H9 (cell line): ENCODE data around the gene ICE2. TPM values are rescaled to one million over a fixed set of nuclear protein-coding genes. Genes with fewer than 3 reads are reported as not detected.

Experiments used
- DNase-seq: peaks from one replicate; pipeline ENCODE4 v3.0.0-alpha.2; 2017
- H2AFZ ChIP-seq: one replicate; pipeline ENCODE4 v1.6.1; 2013; ENCODE audit warnings: mild to moderate bottlenecking, low read length, control low read depth, moderate library complexity
- H2AK5ac ChIP-seq: 2 replicates; pipeline ENCODE4 v1.6.1; 2013; ENCODE audit warnings: low read length, control low read depth, mixed read lengths; ENCODE audit not compliant: insufficient read length
- H2BK120ac ChIP-seq: one replicate; pipeline ENCODE4 v1.6.1; 2013; ENCODE audit warnings: low read depth, mild to moderate bottlenecking, low read length, control low read depth, inconsistent platforms; ENCODE audit not compliant: poor library complexity, severe bottlenecking
- H2BK12ac ChIP-seq: 2 replicates; pipeline ENCODE4 v1.6.1; 2013; ENCODE audit warnings: low read length, control low read depth, mixed read lengths, low read depth; ENCODE audit not compliant: insufficient read length
- H2BK15ac ChIP-seq: 2 replicates; pipeline ENCODE4 v1.6.1; 2013; ENCODE audit warnings: low read depth, low read length, control low read depth
- H2BK20ac ChIP-seq: one replicate; pipeline ENCODE4 v1.6.1; 2013; ENCODE audit warnings: low read depth, mild to moderate bottlenecking, low read length, control low read depth, inconsistent platforms; ENCODE audit not compliant: poor library complexity, severe bottlenecking
- H2BK5ac ChIP-seq: 2 replicates; pipeline ENCODE4 v1.6.1; 2013; ENCODE audit warnings: low read length, control low read depth, mixed read lengths; ENCODE audit not compliant: insufficient read length
- H3K14ac ChIP-seq: 2 replicates; pipeline ENCODE4 v1.6.1; 2013; ENCODE audit warnings: low read length, control low read depth; ENCODE audit not compliant: insufficient read depth
- H3K18ac ChIP-seq: 2 replicates; pipeline ENCODE4 v1.6.1; 2013; ENCODE audit warnings: low read depth, mild to moderate bottlenecking, mixed read lengths, low read length, control low read depth; ENCODE audit not compliant: insufficient read length
- H3K23ac ChIP-seq: 2 replicates; pipeline ENCODE4 v1.6.1; 2013; ENCODE audit warnings: low read length, control low read depth, mixed read lengths, low read depth; ENCODE audit not compliant: insufficient read length
- H3K23me2 ChIP-seq: 2 replicates; pipeline ENCODE4 v1.6.1; 2013; ENCODE audit warnings: low read depth, mild to moderate bottlenecking, mixed read lengths, low read length, control low read depth; ENCODE audit not compliant: insufficient read length, poor library complexity, severe bottlenecking
- H3K27ac ChIP-seq: 2 replicates; pipeline ENCODE4 v1.5.1; 2013; ENCODE audit warnings: low read length, control low read depth, mixed read lengths, low read depth; ENCODE audit not compliant: insufficient read length
- H3K27me3 ChIP-seq: 2 replicates; pipeline ENCODE4 v1.6.1; 2013; ENCODE audit warnings: low read length, control low read depth, inconsistent platforms; ENCODE audit not compliant: insufficient read depth
- H3K4ac ChIP-seq: 2 replicates; pipeline ENCODE4 v1.6.1; 2013; ENCODE audit warnings: low read depth, mild to moderate bottlenecking, control low read depth, inconsistent platforms, low read length, moderate library complexity
- H3K4me1 ChIP-seq: 2 replicates; pipeline ENCODE4 v1.6.1; 2013; ENCODE audit warnings: low read length, control low read depth, inconsistent platforms; ENCODE audit not compliant: insufficient read depth
- H3K4me2 ChIP-seq: 2 replicates; pipeline ENCODE4 v1.6.1; 2013; ENCODE audit warnings: low read length, control low read depth, mixed read lengths; ENCODE audit not compliant: insufficient read length, insufficient read depth
- H3K56ac ChIP-seq: 2 replicates; pipeline ENCODE4 v1.6.1; 2013; ENCODE audit warnings: low read depth, mild to moderate bottlenecking, mixed read lengths, low read length, control low read depth; ENCODE audit not compliant: insufficient read length
- H3K79me1 ChIP-seq: 2 replicates; pipeline ENCODE4 v1.6.1; 2013; ENCODE audit warnings: low read depth, mild to moderate bottlenecking, moderate library complexity, low read length, control low read depth, inconsistent platforms; ENCODE audit not compliant: insufficient read depth, poor library complexity, severe bottlenecking
- H3K79me2 ChIP-seq: 2 replicates; pipeline ENCODE4 v1.6.1; 2013; ENCODE audit warnings: low read length, control low read depth, inconsistent platforms; ENCODE audit not compliant: insufficient read depth
- H3K9ac ChIP-seq: 2 replicates; pipeline ENCODE4 v1.6.1; 2013; ENCODE audit warnings: low read length, control low read depth, mixed read lengths; ENCODE audit not compliant: insufficient read length; ENCODE audit errors: extremely low read depth
- H3K9me3 ChIP-seq: one replicate; pipeline ENCODE4 v1.6.1; 2013; ENCODE audit warnings: low read depth, low read length, inconsistent platforms; ENCODE audit not compliant: control insufficient read depth
- H3T11ph ChIP-seq: one replicate; pipeline ENCODE4 v1.6.1; 2013; ENCODE audit warnings: mild to moderate bottlenecking, low read length, control low read depth, inconsistent platforms
- H4K20me1 ChIP-seq: one replicate; pipeline ENCODE4 v1.6.1; 2013; ENCODE audit not compliant: control insufficient read depth, insufficient read length, insufficient read depth
- H4K5ac ChIP-seq: 2 replicates; pipeline ENCODE4 v1.6.1; 2013; ENCODE audit warnings: low read depth, mild to moderate bottlenecking, mixed read lengths, low read length, control low read depth; ENCODE audit not compliant: insufficient read length
- H4K8ac ChIP-seq: replicated peaks from 2 replicates; pipeline ENCODE4 v1.6.1; 2013; ENCODE audit warnings: low read length, control low read depth, mixed read lengths, low read depth; ENCODE audit not compliant: insufficient read length
- H4K91ac ChIP-seq: 2 replicates; pipeline ENCODE4 v1.6.1; 2013; ENCODE audit warnings: low read depth, mild to moderate bottlenecking, moderate library complexity, mixed read lengths, low read length, control low read depth; ENCODE audit not compliant: insufficient read length
- H3K27ac Mint-ChIP-seq, 3 experiments: 2 replicates in 2 of 3; 3 replicates in 1 of 3; pipeline ENCODE4 v1.8.0; 2020 to 2021; ENCODE audit warnings: mixed read lengths in 3 of 3, mild to moderate bottlenecking in 1 of 3, moderate library complexity in 1 of 3
- H3K27me3 Mint-ChIP-seq: 2 replicates; pipeline ENCODE4 v1.8.0; 2021; ENCODE audit warnings: low read depth, mild to moderate bottlenecking, moderate library complexity, mixed read lengths
- H3K36me3 Mint-ChIP-seq, 3 experiments: 2 replicates in 2 of 3; 3 replicates in 1 of 3; pipeline ENCODE4 v1.8.0; 2020 to 2021; ENCODE audit warnings: low read depth in 3 of 3, mixed read lengths in 3 of 3; ENCODE audit not compliant: insufficient read depth in 1 of 3
- H3K4me1 Mint-ChIP-seq, 2 experiments: 2 replicates each; pipeline ENCODE4 v1.8.0; 2020; ENCODE audit warnings: mixed read lengths in 2 of 2
- H3K4me3 Mint-ChIP-seq, 2 experiments: 2 replicates in 1 of 2; 3 replicates in 1 of 2; pipeline ENCODE4 v1.8.0; 2020 to 2021; ENCODE audit warnings: mild to moderate bottlenecking in 2 of 2, mixed read lengths in 2 of 2, moderate library complexity in 1 of 2
- H3K9me3 Mint-ChIP-seq, 2 experiments: 2 replicates in 1 of 2; 3 replicates in 1 of 2; pipeline ENCODE4 v1.8.0; 2020; ENCODE audit warnings: mild to moderate bottlenecking in 2 of 2, mixed read lengths in 2 of 2, moderate library complexity in 1 of 2
- WGBS: extraction: QIAGEN DNeasy Blood & Tissue Kit; methylation state at CpG from one replicate; pipeline ENCODE4 v1.1.7; 2013; ENCODE audit warnings: missing lambda C conversion rate, low lambda C conversion rate, mixed read lengths; ENCODE audit not compliant: insufficient read length; ENCODE audit errors: extremely low coverage; 5-methylcytosine and 5-hydroxymethylcytosine counted together
- total RNA-seq: library from RNA; stranded (reverse); gene quantifications from 2 replicates; pipeline ENCODE4 v1.2.1, GENCODE V29; 2021
- TF ChIP-seq, protein P1 (sequence below): fragments of 200-600 bp; sonication (generic); conservative IDR thresholded peaks from 3 replicates; pipeline ENCODE4 v1.8.0; 2021; ENCODE audit warnings: antibody characterized with exemption, mild to moderate bottlenecking

ICE2 gene
- total RNA-seq, 1 experiment from 2014 or later = 76.3 TPM

GRCh38 chr15:60375306-60375705, 103.6 kb downstream of the ICE2 start:
- no peak overlapping the region for H2BK5ac ChIP-seq
- H3K27ac ChIP-seq = no peak overlapping the region
- no peak overlapping the region for H3K27ac Mint-ChIP-seq
- no peaks in the 10 kb centered on the region for H3K9me3 ChIP-seq
- H4K20me1 ChIP-seq = no peaks in the 10 kb centered on the region
- H3T11ph ChIP-seq = no peak overlapping the region
- no peak overlapping the region for H3K4me2 ChIP-seq
- no peaks in the 10 kb centered on the region for H3K27me3 ChIP-seq
- H3K79me2 ChIP-seq = no peaks in the 10 kb centered on the region
- peaks cover 19 to 20% of the 10 kb centered on the region in 2 experiments for H3K4me1 Mint-ChIP-seq
- no peaks in the 10 kb centered on the region for H3K23me2 ChIP-seq
- H3K4me1 ChIP-seq = no peaks in the 10 kb centered on the region
- WGBS = no CpG with 5 or more reads among the region's 5 CpGs
- H2AK5ac ChIP-seq = no peak overlapping the region
- no peak overlapping the region for H2BK20ac ChIP-seq
- H3K18ac ChIP-seq = no peak overlapping the region
- H3K27me3 Mint-ChIP-seq = peaks cover 36% of the 10 kb centered on the region
- no peak overlapping the region for H2BK120ac ChIP-seq
- no peaks in the 10 kb centered on the region for H3K9me3 Mint-ChIP-seq
- no peak overlapping the region for H3K4me3 Mint-ChIP-seq
- H3K4ac ChIP-seq = no peak overlapping the region
- no peaks in the 10 kb centered on the region for H3K79me1 ChIP-seq
- no peak overlapping the region for H4K8ac ChIP-seq
- H4K5ac ChIP-seq = no peak overlapping the region
- H3K23ac ChIP-seq = no peak overlapping the region
- TF ChIP-seq, protein P1, sequence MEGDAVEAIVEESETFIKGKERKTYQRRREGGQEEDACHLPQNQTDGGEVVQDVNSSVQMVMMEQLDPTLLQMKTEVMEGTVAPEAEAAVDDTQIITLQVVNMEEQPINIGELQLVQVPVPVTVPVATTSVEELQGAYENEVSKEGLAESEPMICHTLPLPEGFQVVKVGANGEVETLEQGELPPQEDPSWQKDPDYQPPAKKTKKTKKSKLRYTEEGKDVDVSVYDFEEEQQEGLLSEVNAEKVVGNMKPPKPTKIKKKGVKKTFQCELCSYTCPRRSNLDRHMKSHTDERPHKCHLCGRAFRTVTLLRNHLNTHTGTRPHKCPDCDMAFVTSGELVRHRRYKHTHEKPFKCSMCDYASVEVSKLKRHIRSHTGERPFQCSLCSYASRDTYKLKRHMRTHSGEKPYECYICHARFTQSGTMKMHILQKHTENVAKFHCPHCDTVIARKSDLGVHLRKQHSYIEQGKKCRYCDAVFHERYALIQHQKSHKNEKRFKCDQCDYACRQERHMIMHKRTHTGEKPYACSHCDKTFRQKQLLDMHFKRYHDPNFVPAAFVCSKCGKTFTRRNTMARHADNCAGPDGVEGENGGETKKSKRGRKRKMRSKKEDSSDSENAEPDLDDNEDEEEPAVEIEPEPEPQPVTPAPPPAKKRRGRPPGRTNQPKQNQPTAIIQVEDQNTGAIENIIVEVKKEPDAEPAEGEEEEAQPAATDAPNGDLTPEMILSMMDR = no peak
- no peak overlapping the region for H2AFZ ChIP-seq
- no peak overlapping the region for H3K14ac ChIP-seq
- H2BK15ac ChIP-seq = no peak overlapping the region
- no peak for DNase-seq
- H2BK12ac ChIP-seq = no peak overlapping the region
- no peak overlapping the region for H3K9ac ChIP-seq
- no peak overlapping the region for H3K56ac ChIP-seq
- peaks cover 0 to 11% (median 5%) of the 10 kb centered on the region in 3 experiments; a peak in 3 of 7 replicates for H3K36me3 Mint-ChIP-seq
- no peak overlapping the region for H4K91ac ChIP-seq
